Kidney (tissue), 14 donors: ENCODE measurements around the gene CALCR. TPM values are rescaled to one million over a fixed set of nuclear protein-coding genes. Genes with fewer than 3 reads are reported as not detected.

Experiments used
- DNase-seq, 5 donors: peaks; one replicate each; pipeline ENCODE4 v3.0.0-alpha.2; 2013 to 2020
- FAIRE-seq: peaks from 2 replicates; lab custom pipeline; 2012; peaks lifted over from hg19 to GRCh38; lab: Jason Lieb, UNC
- H3K27ac ChIP-seq, 2 donors: one replicate each; pipeline ENCODE4 v1.7.0; 2013; ENCODE audit warnings: low read depth in 2 of 2, low read length in 2 of 2, inconsistent platforms in 1 of 2
- H3K27me3 ChIP-seq: one replicate; pipeline ENCODE4 v1.7.1; 2013; ENCODE audit warnings: low read length, inconsistent platforms; ENCODE audit not compliant: control insufficient read depth, insufficient read depth
- H3K36me3 ChIP-seq, 3 donors: one replicate each; pipeline versions ENCODE4 v1.7.0 to v1.7.1; 2013; ENCODE audit warnings: low read length in 3 of 3, control low read depth in 1 of 3, inconsistent platforms in 1 of 3; ENCODE audit not compliant: insufficient read depth in 3 of 3, control insufficient read depth in 2 of 3
- H3K4me1 ChIP-seq, 3 donors: one replicate each; pipeline versions ENCODE4 v1.7.0 to v1.7.1; 2013; ENCODE audit warnings: low read length in 3 of 3, inconsistent platforms in 1 of 3, low read depth in 1 of 3; ENCODE audit not compliant: control insufficient read depth in 2 of 3, insufficient read depth in 2 of 3
- H3K4me3 ChIP-seq, 3 donors: one replicate each; pipeline versions ENCODE4 v1.7.0 to v1.8.1; 2013; ENCODE audit warnings: low read length in 3 of 3, control low read depth in 1 of 3, inconsistent platforms in 1 of 3
- H3K9ac ChIP-seq, 3 donors: one replicate each; pipeline versions ENCODE4 v1.7.0 to v1.7.1; 2013; ENCODE audit warnings: low read length in 3 of 3, control low read depth in 1 of 3, inconsistent platforms in 1 of 3
- H3K9me3 ChIP-seq, 3 donors: one replicate each; pipeline versions ENCODE4 v1.7.0 to v1.7.1; 2013; ENCODE audit warnings: low read length in 3 of 3, control low read depth in 1 of 3, inconsistent platforms in 1 of 3; ENCODE audit not compliant: control insufficient read depth in 2 of 3, insufficient read depth in 1 of 3
- CTCF ChIP-seq: IDR thresholded peaks from 3 replicates; pipeline ENCODE4 v1.5.1; 2012; ENCODE audit warnings: mild to moderate bottlenecking, moderate library complexity, borderline replicate concordance; ENCODE audit not compliant: insufficient read depth; ENCODE audit errors: extremely low read depth
- intact Hi-C: fragments of 100-400 bp; cut with DNase I; formaldehyde crosslinking; loops from one replicate; pipeline ENCODE4 v1.11.1; 2022
- polyA plus RNA-seq: library from polyadenylated mRNA; stranded (reverse); fragments of 350-450 nt; fragmentation: Illumina TruSeq; extraction: RNeasy Lipid Tissue Mini Kit (QIAGEN cat#74804); gene quantifications from one replicate; pipeline ENCODE4 v1.2.3, GENCODE V29; 2014; ENCODE audit warnings: low read depth, low replicate concordance; ENCODE audit not compliant: insufficient read depth
- total RNA-seq: library from RNA; stranded (reverse); fragmentation: NEBNext Ultra II Directional; extraction: Animal tissue kit (Norgen Biotek cat#: 25700); gene quantifications from one replicate; pipeline ENCODE4 v1.2.1, GENCODE V29; 2021
- donor health status: control.
- donor health status: control.
- donor health status: control.
- donor health status: control.
- donor health status: control.
- donor health status: DM: yes; HTN: yes; CAD: no.
- donor health status: Normal renal cell carcinoma (clear cell type).

Gene CALCR
- total and polyA plus RNA-seq, 2 donors from 2014 or later: 0.97 to 5.3 TPM

- no peak for TF ChIP-seq CTCF
- H3K36me3 ChIP-seq: no peaks in the 10 kb centered on the region
- H3K9me3 ChIP-seq: no peaks in the 10 kb centered on the region
- no peak overlapping the region for H3K9ac ChIP-seq
- FAIRE-seq: no peak
- H3K27ac ChIP-seq: no peak overlapping the region
- H3K4me3 ChIP-seq: no peak overlapping the region
- no peaks in the 10 kb centered on the region for H3K27me3 ChIP-seq
- intact Hi-C loops: no loop called here
- DNase-seq: no peak
- no peaks in the 10 kb centered on the region for H3K4me1 ChIP-seq
Observed at GRCh38 chr7:93547716-93548115, 26.8 kb downstream of the CALCR start.

GRCh38 chr7:93544691-93545090 lies 29.8 kb downstream of the CALCR start:
- H3K4me1 ChIP-seq: no peaks in the 10 kb centered on the region
- no peaks in the 10 kb centered on the region for H3K27me3 ChIP-seq
- intact Hi-C loops: no loop called here
- H3K9ac ChIP-seq: no peak overlapping the region
- DNase-seq (no peak), FAIRE-seq (no peak)
- H3K9me3 ChIP-seq: no peaks in the 10 kb centered on the region
- H3K27ac ChIP-seq: no peak overlapping the region
- H3K4me3 ChIP-seq: no peak overlapping the region
- H3K36me3 ChIP-seq: no peaks in the 10 kb centered on the region
- TF ChIP-seq CTCF: no peak

GRCh38 chr7:93538061-93538460 lies 36.5 kb downstream of the CALCR start:
- H3K4me1 ChIP-seq: no peaks in the 10 kb centered on the region
- H3K27me3 ChIP-seq: no peaks in the 10 kb centered on the region
- H3K36me3 ChIP-seq: no peaks in the 10 kb centered on the region
- no peaks in the 10 kb centered on the region for H3K9me3 ChIP-seq
- intact Hi-C loops: no loop called here
- no peak for TF ChIP-seq CTCF
- no peak overlapping the region for H3K9ac ChIP-seq
- FAIRE-seq (no peak), DNase-seq (no peak)
- H3K27ac ChIP-seq: no peak overlapping the region
- H3K4me3 ChIP-seq: no peak overlapping the region

GRCh38 chr7:93535616-93536015 lies 38.9 kb downstream of the CALCR start:
- TF ChIP-seq CTCF: no peak
- H3K9me3 ChIP-seq: no peaks in the 10 kb centered on the region
- H3K27me3 ChIP-seq: no peaks in the 10 kb centered on the region
- no peak overlapping the region for H3K9ac ChIP-seq
- no peak overlapping the region for H3K27ac ChIP-seq
- DNase-seq (no peak), FAIRE-seq (no peak)
- no peak overlapping the region for H3K4me3 ChIP-seq
- intact Hi-C loops: no loop called here
- H3K36me3 ChIP-seq: no peaks in the 10 kb centered on the region
- no peaks in the 10 kb centered on the region for H3K4me1 ChIP-seq
